DMS114 treated with DMSO at 0.1 percent for 48 hours (cell line): ENCODE measurements around the gene GALNT11.

ENCODE experiments used
- DNase-seq: peaks from one replicate; lab custom pipeline; 2025; ENCODE audit not compliant: unreplicated experiment; lab: John Stamatoyannopoulos, UW

Gene GALNT11

DNA sequence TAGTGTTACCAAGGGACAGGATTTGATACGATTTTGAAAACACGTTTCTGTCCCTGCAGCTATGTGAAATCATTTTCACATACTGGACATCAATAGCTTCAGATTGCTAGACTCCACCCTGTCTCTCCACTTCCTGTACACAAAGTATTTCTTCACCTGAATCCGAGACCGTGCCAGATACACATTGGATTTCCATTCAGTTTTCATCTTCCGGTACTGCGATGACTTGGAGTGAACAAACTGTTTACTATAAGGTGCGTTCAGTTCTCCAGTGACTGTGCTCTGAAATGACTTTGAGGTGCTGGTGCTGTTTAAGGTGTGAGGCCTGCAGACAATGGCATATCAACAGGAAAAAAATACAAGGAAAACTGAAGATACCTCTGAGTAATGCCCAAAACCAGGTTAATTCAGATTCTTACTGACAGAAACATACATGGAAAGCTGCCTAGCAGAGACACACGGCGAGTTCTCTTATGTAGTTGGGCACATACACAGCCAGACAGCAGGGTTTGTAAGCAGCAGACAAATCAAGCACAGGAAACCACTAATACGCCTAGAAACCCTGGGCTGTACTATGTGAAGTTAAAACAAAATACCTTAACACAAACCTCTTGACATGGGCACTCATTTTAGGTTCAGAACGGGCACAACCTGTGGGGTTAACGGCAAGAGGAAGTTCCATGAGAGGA lies 119.2 kb downstream of the GALNT11 start:
- DNase-seq, result no peak

- DNase-seq, result peak; percentile 4
Measured at GRCh38 chr7:152145853-152146466, 120.5 kb downstream of the GALNT11 start.

DNA sequence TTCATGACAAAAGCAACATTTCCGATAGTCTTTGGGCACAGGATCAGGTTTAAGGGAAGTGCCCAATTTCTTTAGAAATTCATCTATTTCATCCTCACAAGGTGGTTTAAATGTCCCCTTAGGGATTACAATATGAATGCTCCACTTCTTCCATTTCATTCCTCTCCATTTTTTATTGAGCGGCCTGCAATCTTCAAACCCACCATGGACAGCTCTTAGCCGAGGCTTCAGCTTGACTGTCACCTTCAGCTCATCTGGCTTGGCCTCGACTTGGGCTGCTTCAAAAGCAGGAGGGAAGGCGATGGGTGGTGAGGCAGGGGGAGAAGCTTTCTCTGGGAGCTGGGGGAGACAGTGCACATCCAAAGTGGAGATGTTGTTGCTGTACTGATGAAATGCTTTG lies 123.2 kb downstream of the GALNT11 start:
- no peak for DNase-seq

- no peak for DNase-seq
Measured at GRCh38 chr7:152149363-152149762, 123.9 kb downstream of the GALNT11 start.

DNA sequence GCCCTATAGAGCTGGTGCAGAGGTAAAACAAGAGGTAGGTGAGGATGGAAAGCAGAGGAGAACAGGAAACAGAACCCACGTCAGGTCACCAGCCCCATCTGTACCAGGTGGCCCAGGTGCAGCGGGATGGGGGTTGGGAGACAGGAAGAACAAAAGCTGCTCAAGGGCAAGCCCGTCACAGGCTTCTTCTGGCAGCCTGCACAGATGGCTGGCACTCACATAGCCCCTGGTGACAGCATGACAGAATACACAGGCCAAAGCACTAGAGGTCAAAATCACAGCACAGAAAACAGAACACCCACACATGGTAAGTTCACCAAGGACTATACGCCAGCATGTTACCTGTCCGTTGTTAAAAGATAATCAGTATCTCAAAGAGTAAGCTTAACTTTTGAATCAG lies 126.8 kb downstream of the GALNT11 start:
- DNase-seq, result no peak

GRCh38 chr7:152158801-152159587 lies 133.5 kb downstream of the GALNT11 start:
- no peak for DNase-seq

DNA sequence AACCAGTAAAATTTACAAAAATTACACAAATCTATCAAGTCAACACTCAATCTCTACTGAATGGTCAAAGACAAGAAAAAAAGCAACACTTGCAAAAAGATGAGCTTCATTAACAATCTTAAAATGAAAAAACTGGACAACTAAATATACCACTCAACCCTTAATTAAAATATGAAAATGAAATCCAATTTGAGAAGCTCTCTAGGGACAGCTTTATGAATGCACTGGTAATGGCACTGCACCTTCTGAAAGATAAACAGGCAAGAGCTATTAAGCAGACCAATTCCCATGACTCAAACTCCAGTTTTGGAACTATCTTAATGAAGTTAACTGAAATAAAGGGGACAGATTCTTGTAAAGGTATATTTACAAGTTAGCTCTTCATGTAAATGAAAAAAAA lies 135.7 kb downstream of the GALNT11 start:
- no peak for DNase-seq

DNA sequence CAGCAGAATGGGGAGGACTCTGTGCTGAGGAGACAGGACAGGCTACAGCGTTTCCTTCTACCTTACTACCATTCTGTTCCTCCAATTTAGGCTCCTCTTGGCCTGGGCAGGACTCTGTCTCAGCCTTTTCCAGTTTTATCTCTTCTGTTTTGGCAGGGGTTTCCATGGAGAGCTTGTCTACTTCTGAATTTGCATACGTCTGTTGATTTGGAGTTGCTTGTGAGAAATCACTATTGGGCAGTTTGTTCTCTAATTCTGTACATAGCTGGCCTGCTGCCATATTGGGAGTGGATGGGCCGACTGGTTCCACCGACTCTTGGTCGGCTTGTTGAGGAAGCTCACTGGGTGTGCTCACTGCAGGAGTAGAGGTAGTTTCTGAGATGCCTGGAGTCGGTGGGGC lies 136.8 kb downstream of the GALNT11 start:
- DNase-seq, result no peak
